ENCODE data around the gene CENPH. TPM values are rescaled to one million over a fixed set of nuclear protein-coding genes. Genes with fewer than 3 reads are reported as not detected.

The CENPH gene, protein sequence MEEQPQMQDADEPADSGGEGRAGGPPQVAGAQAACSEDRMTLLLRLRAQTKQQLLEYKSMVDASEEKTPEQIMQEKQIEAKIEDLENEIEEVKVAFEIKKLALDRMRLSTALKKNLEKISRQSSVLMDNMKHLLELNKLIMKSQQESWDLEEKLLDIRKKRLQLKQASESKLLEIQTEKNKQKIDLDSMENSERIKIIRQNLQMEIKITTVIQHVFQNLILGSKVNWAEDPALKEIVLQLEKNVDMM
- total RNA-seq = 15.7 and 57.2 TPM in 2 replicates

DNA sequence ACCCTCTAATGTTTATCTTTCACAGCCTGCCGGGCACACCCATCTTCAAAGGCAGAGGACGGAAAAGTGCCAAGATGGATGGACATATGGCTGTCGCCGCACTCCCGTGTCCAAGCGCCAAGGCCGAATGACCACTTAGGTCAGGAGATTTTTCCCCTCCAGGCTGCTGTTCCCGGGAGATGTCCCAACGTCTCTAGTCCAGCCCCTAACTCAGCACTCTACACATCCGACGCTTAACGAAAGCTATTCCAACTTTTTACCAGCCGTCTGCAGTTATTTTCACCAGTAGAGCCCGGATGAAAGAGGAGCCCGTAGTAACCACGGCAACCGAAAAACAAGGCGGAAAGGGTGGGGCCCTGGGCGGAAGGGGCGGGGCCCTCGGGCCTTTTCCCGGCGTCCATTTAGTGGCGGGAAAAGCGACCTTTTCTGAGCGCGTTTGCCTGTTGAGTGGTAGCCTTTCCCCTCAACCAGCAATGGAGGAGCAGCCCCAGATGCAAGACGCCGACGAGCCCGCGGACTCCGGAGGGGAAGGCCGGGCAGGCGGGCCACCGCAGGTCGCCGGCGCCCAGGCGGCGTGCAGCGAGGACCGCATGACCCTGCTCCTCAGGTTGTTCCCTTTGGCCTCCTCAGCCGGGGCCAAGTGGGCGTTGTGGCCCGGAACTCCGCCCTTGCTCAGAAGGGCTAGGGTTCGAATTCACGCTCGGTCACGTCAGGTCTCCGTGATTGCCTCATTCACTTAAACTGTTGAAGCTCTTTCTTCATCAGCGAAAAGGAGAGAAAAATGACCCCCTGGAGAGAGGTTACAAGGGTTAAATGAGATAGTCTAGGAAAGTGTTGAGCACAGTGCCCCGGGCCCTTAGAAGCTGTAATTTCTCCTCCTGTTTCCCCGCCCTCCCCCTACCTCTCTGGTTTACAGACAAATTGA is at the start of gene CENPH:
Gene CENPH, plus strand, starts transcription at position 422 of the 925 bp plus-strand sequence. Its CDS starts 52 bp downstream, at position 474.

GRCh38 chr5:69166686-69167492 is 22.5 kb upstream of the CENPH start, which contains the start of gene CCNB1:
TSS of gene CCNB1 (plus strand) at chr5:69167150. CDS start at chr5:69167263, 113 bp downstream.

GRCh38 chr5:69234457-69235268 is 45.3 kb downstream of the CENPH start, which contains the start of gene CDK7:
TSS of gene CDK7 (plus strand) at chr5:69234886. CDS start at chr5:69234976, 90 bp downstream.

Other genes with a start within 250 kb of the CENPH start
- 66.1 and 78.7 TPM in 2 replicates for gene SLC30A5, start 95.6 kb upstream of the CENPH start, total RNA-seq
- 133 and 504 TPM in 2 replicates for gene CCNB1, start 22.4 kb upstream of the CENPH start, total RNA-seq
- gene CDK7, start 45.3 kb downstream of the CENPH start, total RNA-seq = 59.5 and 59.7 TPM in 2 replicates
- gene CCDC125, start 143.2 kb downstream of the CENPH start, total RNA-seq = 5.8 and 8.4 TPM in 2 replicates
- 30.9 and 53.6 TPM in 2 replicates for gene AK6, start 179.9 kb downstream of the CENPH start, total RNA-seq
- 59.6 and 75.0 TPM in 2 replicates for gene TAF9, start 179.9 kb downstream of the CENPH start, total RNA-seq
- gene RAD17, start 180.2 kb downstream of the CENPH start, total RNA-seq = 22.9 and 23.7 TPM in 2 replicates
- gene MARVELD2, start 225.5 kb downstream of the CENPH start, total RNA-seq = 0.44 and 0.75 TPM in 2 replicates